Adrenal gland (tissue), 12 donors: ENCODE results near the gene NFKB2. TPM values are rescaled to one million over a fixed set of nuclear protein-coding genes. Genes with fewer than 3 reads are reported as not detected.

ENCODE experiments used
- DNase-seq, 7 donors: peaks; one replicate each; pipeline ENCODE4 v3.0.0-alpha.2; 2019 to 2020
- H3K27ac ChIP-seq, 5 donors: fragments of 200-600 bp; sonication (generic) in 4 of 5; 1 replicate in 3 of 5; 2 replicates in 2 of 5; pipeline versions ENCODE4 v1.5.1 to v1.8.0; 2016 to 2020; ENCODE audit warnings: mild to moderate bottlenecking in 1 of 5
- H3K27me3 ChIP-seq: fragments of 200-600 bp; 2 replicates; pipeline ENCODE4 v1.8.0; 2021
- H3K36me3 ChIP-seq, 2 donors: fragments of 200-600 bp; replicated peaks in 1 of 2; 1 replicate in 1 of 2; 2 replicates in 1 of 2; pipeline versions ENCODE4 v1.5.1 to v1.8.0; 2018 to 2022
- H3K4me1 ChIP-seq, 2 donors: fragments of 200-600 bp; replicated peaks in 1 of 2; 1 replicate in 1 of 2; 2 replicates in 1 of 2; pipeline versions ENCODE4 v1.5.1 to v1.8.0; 2018 to 2021
- H3K4me3 ChIP-seq, 4 donors: fragments of 200-600 bp; sonication (generic) in 3 of 4; one replicate each; pipeline ENCODE4 v1.5.1; 2016 to 2018
- H3K9me3 ChIP-seq, 3 donors: fragments of 200-600 bp; sonication (generic) in 1 of 3; replicated peaks in 1 of 3; 1 replicate in 2 of 3; 2 replicates in 1 of 3; pipeline versions ENCODE4 v1.5.1 to v1.8.0; 2016 to 2021
- CTCF ChIP-seq, 6 experiments: fragments of 450-650 bp in 4 of 6; fragments of 200-600 bp in 2 of 6; sonication (generic) in 1 of 6; IDR thresholded peaks; 1 replicate in 5 of 6; 2 replicates in 1 of 6; pipeline versions ENCODE4 v1.5.1 to v1.8.0; 2016 to 2021; ENCODE audit warnings: antibody characterized with exemption in 6 of 6, mild to moderate bottlenecking in 2 of 6, moderate library complexity in 1 of 6
- POLR2A ChIP-seq, 2 donors: fragments of 450-650 bp; IDR thresholded peaks; one replicate each; pipeline ENCODE4 v1.6.1; 2017; ENCODE audit warnings: antibody characterized with exemption in 2 of 2, mild to moderate bottlenecking in 2 of 2, moderate library complexity in 1 of 2
- WGBS, 4 donors: extraction: QIAGEN DNeasy Blood & Tissue Kit in 2 of 4; methylation state at CpG; one replicate each; pipeline versions ENCODE4 v1.1.5 to v1.1.7; 2013 to 2017; 5-methylcytosine and 5-hydroxymethylcytosine counted together
- intact Hi-C, 2 donors: fragments of 100-400 bp; cut with DNase I; formaldehyde crosslinking; loops; one replicate each; pipeline versions ENCODE4 v1.14.1 to v1.15.0; 2022 to 2023
- polyA plus RNA-seq, 3 donors: library from polyadenylated mRNA; stranded (reverse); fragments of 200-250 nt in 2 of 3; fragments of 350-450 nt in 1 of 3; fragmentation: Illumina TruSeq in 1 of 3; extraction: RNeasy Lipid Tissue Mini Kit (QIAGEN cat#74804) in 1 of 3; gene quantifications; one replicate each; pipeline ENCODE4 v1.2.3, GENCODE V29; 2013 to 2014
- total RNA-seq, 9 donors: library from RNA; depleted of rRNA in 4 of 9; stranded (reverse); fragments of >200 nt in 4 of 9; fragments of 120-200 nt in 1 of 9; fragmentation: NEBNext Ultra II Directional in 1 of 9; extraction: Animal tissue kit (Norgen Biotek cat#: 25700) in 1 of 9; gene quantifications; one replicate each; pipeline versions ENCODE4 v1.1.0 to v1.2.4, GENCODE V29; 2013 to 2023
- donor health status: healthy with polysubstance abuse.
- donor health status: Bipolar disorder and iron deficiency.
- donor health status: DM: yes; HTN: yes; CAD: no.
- donor health status: DM: no; HTN: no; CAD: no.
- donor health status: DM: no; HTN: no; CAD: no.
- donor health status: DM: yes; HTN: yes; CAD: no.

The NFKB2 gene
- total and polyA plus RNA-seq, 12 donors, result 14.3 to 92.6 (median 29.6) TPM

DNA sequence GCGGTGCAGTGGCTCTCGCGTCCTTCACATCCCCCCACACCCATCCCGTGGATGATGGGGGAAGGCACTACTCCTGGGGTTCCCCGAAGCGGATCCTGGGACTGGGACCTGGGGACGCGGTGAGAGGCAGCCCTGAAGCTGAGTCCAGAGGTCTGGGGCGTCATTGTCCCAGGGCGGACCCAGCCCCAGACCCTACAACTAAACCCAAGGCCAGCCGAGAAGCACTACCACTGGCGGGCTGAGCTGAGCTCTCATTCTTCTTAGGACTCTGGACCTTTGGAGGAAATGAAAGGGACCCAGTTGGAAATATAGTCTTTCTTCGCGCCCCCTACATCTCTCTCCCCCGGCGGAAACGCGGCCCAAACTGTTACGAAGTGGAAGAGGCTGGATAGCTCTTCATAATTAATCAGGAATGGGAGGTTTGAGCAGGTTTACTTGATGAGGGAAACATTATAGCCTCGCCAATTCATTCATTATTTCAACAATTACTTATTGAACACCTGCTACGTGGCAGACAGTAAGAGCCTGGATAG, 24.7 kb downstream of the NFKB2 start:
- peak in 3 of 7 donors; percentile 19 to 63 (median 37) for DNase-seq
- Histone ChIP-seq H3K27me3 (peaks cover 4% of the 10 kb centered on the region), H3K27ac (peak overlapping the region; percentile 72 to 96 (median 86)), H3K4me1 (peaks cover 28 to 32% of the 10 kb centered on the region in 2 donors), H3K9me3 (no peaks in the 10 kb centered on the region), H3K36me3 (peaks cover 0 to 20% of the 10 kb centered on the region in 2 donors), H3K4me3 (peak overlapping the region in 2 of 4 donors; percentile 96)
- 0 to 3% (median 1%) methylated on average over 13 to 21 of the region's 21 CpGs for WGBS, 4 donors
- intact Hi-C loops, result no loop called here
- TF ChIP-seq POLR2A (IDR thresholded peaks at IDR 0.05) (peak in 1 of 2 donors; percentile 40), CTCF (IDR thresholded peaks at IDR 0.05) (no peak)

DNA sequence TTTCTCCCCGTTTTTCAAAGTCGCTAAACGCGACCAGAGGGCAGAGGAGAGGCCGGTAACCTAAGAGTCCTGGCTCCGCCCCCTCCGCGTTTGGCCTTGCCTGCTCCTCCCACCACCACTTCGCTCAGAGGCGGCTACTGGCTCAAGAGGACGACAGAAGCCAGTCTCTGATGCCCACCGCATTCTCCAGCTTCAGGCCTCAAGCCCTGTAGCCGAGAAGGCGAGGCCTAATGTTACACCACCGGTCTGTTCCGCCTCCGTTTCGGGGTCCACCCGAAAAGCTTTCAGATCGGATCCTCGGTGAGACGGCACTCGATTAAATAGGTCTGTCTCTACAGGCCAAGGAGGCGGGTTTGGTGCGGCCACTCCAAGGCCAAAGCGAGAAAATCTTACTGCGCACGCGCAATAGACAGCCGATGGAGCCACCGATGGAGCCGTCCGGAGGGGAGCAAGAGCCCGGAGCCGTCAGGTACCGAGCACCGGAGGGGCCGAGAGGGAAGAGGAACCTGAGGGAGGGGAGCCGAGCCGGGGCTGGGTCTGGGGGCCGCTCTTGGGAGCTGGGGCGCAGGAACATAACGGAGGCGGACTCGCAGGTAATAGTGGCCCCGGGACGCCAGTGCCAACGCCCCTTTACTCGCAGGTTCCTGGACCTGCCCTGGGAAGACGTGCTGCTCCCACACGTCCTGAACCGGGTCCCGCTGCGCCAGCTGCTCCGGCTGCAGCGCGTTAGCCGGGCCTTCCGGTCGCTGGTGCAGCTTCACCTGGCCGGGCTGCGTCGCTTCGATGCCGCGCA, 25.4 kb downstream of the NFKB2 start, which contains the start of gene FBXL15:
TSS of gene FBXL15 (plus strand) at position 123 of the 793 bp plus-strand sequence. CDS start at position 417, 294 bp downstream.
- DNase-seq, result peak; percentile 96 to 99 (median 98)
- peaks cover 2% of the 10 kb centered on the region for H3K27me3 ChIP-seq
- peak within 1 kb of the TSS; percentile 68 to 98 (median 96) for H3K4me3 ChIP-seq
- intact Hi-C loops, result no loop called here
- peaks cover 0 to 20% of the 10 kb centered on the region in 2 donors for H3K36me3 ChIP-seq
- peak within 1 kb of the TSS; percentile 72 to 96 (median 86) for H3K27ac ChIP-seq
- TF ChIP-seq POLR2A (IDR thresholded peaks at IDR 0.05), result peak; percentile 32 to 61
- TF ChIP-seq CTCF (IDR thresholded peaks at IDR 0.05), result no peak
- H3K9me3 ChIP-seq, result no peaks in the 10 kb centered on the region
- 0 to 1% (median 0%) methylated on average over 10 to 66 of the region's 66 CpGs for WGBS, 4 donors
- H3K4me1 ChIP-seq, result peaks cover 28 to 32% of the 10 kb centered on the region in 2 donors

GRCh38 chr10:102421507-102421756, 25.9 kb downstream of the NFKB2 start:
- no peak for DNase-seq
- Histone ChIP-seq H3K27ac (peak overlapping the region; percentile 72 to 96 (median 86)), H3K36me3 (peaks cover 0 to 20% of the 10 kb centered on the region in 2 donors), H3K4me3 (peak overlapping the region; percentile 68 to 98 (median 96)), H3K4me1 (peaks cover 28 to 32% of the 10 kb centered on the region in 2 donors), H3K27me3 (no peaks in the 10 kb centered on the region), H3K9me3 (no peaks in the 10 kb centered on the region)
- intact Hi-C loops, result no loop called here
- TF ChIP-seq CTCF (IDR thresholded peaks at IDR 0.05) (no peak), POLR2A (IDR thresholded peaks at IDR 0.05) (no peak)
- whole genome bisulfite sequencing, 4 donors, result 0 to 4% (median 0%) methylated on average over 2 to 14 of the region's 14 CpGs

DNA sequence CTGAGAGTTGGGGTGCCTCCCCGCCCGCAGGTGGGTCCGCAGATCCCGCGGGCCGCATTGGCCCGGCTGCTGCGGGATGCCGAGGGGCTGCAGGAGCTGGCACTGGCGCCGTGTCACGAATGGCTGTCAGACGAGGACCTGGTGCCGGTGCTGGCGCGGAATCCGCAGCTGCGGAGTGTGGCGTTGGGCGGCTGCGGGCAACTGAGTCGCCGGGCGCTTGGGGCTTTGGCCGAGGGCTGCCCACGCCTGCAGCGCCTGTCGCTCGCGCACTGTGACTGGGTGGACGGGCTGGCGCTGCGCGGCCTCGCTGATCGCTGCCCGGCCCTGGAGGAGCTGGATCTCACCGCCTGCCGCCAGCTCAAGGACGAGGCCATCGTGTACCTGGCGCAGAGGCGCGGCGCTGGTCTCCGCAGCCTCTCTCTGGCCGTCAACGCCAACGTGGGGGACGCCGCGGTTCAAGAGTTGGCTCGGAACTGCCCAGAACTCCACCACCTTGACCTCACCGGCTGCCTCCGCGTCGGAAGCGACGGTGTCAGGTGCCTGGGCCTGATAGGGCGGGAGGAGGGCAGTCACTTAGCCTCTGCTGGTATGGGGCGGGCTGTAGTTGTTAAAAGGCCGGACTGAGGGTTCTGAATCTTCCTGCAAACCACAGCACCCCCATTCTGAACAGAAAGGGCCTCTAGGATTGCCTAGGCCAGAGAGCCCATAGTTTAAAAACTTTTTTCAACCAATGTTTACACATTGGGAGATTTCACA, 26.4 kb downstream of the NFKB2 start:
- DNase-seq, result peak; percentile 65 to 78 (median 75)
- H3K27me3 ChIP-seq, result no peaks in the 10 kb centered on the region
- H3K4me1 ChIP-seq, result peaks cover 28 to 33% of the 10 kb centered on the region in 2 donors
- WGBS, 4 donors, result 0 to 1% (median 0%) methylated on average over 4 to 62 of the region's 62 CpGs
- H3K4me3 ChIP-seq, result peak overlapping the region; percentile 68 to 98 (median 96)
- intact Hi-C loops, result no loop called here
- H3K9me3 ChIP-seq, result no peaks in the 10 kb centered on the region
- H3K36me3 ChIP-seq, result peaks cover 0 to 20% of the 10 kb centered on the region in 2 donors
- H3K27ac ChIP-seq, result peak overlapping the region; percentile 72 to 96 (median 86)
- TF ChIP-seq POLR2A (IDR thresholded peaks at IDR 0.05) (peak; percentile 30 to 69), CTCF (IDR thresholded peaks at IDR 0.05) (no peak)
